Peyer's patch (tissue), 4 donors: ENCODE measurements around the gene DOCK1.

ENCODE experiments used
- CTCF ChIP-seq, 6 experiments: fragments of 450-650 bp in 4 of 6; fragments of 200-600 bp in 2 of 6; sonication (generic) in 1 of 6; IDR thresholded peaks; one replicate each; pipeline ENCODE4 v1.5.1; 2017 to 2019; ENCODE audit warnings: antibody characterized with exemption in 6 of 6, mild to moderate bottlenecking in 3 of 6, moderate library complexity in 1 of 6
- POLR2A ChIP-seq, 2 donors: fragments of 450-650 bp; IDR thresholded peaks; one replicate each; pipeline ENCODE4 v1.5.1; 2017; ENCODE audit warnings: antibody characterized with exemption in 2 of 2, mild to moderate bottlenecking in 2 of 2, moderate library complexity in 2 of 2

GRCh38 chr10:127310430-127310829 is 405.2 kb downstream of the DOCK1 start:
- no peak for TF ChIP-seq CTCF (IDR thresholded peaks at IDR 0.05)
- no peak for TF ChIP-seq POLR2A (IDR thresholded peaks at IDR 0.05)
